GM12878 (cell line): ENCODE measurements around the gene DIAPH1. TPM values are rescaled to one million over a fixed set of nuclear protein-coding genes. Genes with fewer than 3 reads are reported as not detected.

ENCODE experiments used
- ATAC-seq: fragments of 200-7000 bp; cut with Tn5 transposase; 3 replicates; pipeline ENCODE4 v1.9.1; 2020; ENCODE audit warnings: mild to moderate bottlenecking, moderate library complexity
- BruUV-seq: library from RNA; stranded (reverse); fragments of 400-500 nt; replicated peaks from 2 replicates; lab custom pipeline; 2021; lab: Mats Ljungman, UMichigan
- CTCF ChIA-PET: fragments of 300-600 bp; sonication (Branson Sonifier 250); formaldehyde crosslinking; extraction: SDS; loops from one replicate; lab custom pipeline; 2021; ENCODE audit warnings: inconsistent platforms; lab: Yijun Ruan, JAX
- POLR2A ChIA-PET: fragments of 350-600 bp; formaldehyde crosslinking; extraction: SDS; loops from one replicate; lab custom pipeline; 2021; ENCODE audit warnings: inconsistent platforms; lab: Charles Lee
- RAD21 ChIA-PET: fragments of 300-600 bp; sonication (Branson Sonifier 250); formaldehyde crosslinking; loops from one replicate; lab custom pipeline; 2023; ENCODE audit warnings: antibody characterized with exemption; ENCODE audit not compliant: unreplicated experiment; lab: Charles Lee
- SMC1A ChIA-PET: fragments of 300-600 bp; sonication (Branson Sonifier 250); formaldehyde crosslinking; loops from one replicate; lab custom pipeline; 2023; ENCODE audit not compliant: unreplicated experiment, uncharacterized antibody; lab: Charles Lee
- DNase-seq: peaks from one replicate; pipeline ENCODE4 v3.0.0-alpha.2; 2011; ENCODE audit warnings: low read depth, low spot score
- FAIRE-seq: peaks from 3 replicates; lab custom pipeline; 2011; peaks lifted over from hg19 to GRCh38; lab: Jason Lieb, UNC
- H2AFZ ChIP-seq: 2 replicates; pipeline ENCODE4 v1.6.0; 2011; ENCODE audit warnings: low read depth, low read length, control low read depth; ENCODE audit not compliant: control insufficient read depth
- H3K27ac ChIP-seq: 2 replicates; pipeline ENCODE4 v1.5.1; 2011; ENCODE audit warnings: control low read depth; ENCODE audit not compliant: control insufficient read depth, insufficient read depth
- H3K27me3 ChIP-seq, 2 experiments: replicated peaks in 1 of 2; 2 replicates each; pipeline versions ENCODE4 v1.6.0 to v1.6.1; 2011; ENCODE audit warnings: low read length in 1 of 2; ENCODE audit not compliant: control insufficient read depth in 2 of 2, insufficient read depth in 2 of 2
- H3K36me3 ChIP-seq, 2 experiments: 2 replicates each; pipeline ENCODE4 v1.5.1; 2011; ENCODE audit warnings: low read length in 1 of 2; ENCODE audit not compliant: control insufficient read depth in 2 of 2, insufficient read depth in 2 of 2
- H3K4me1 ChIP-seq: 2 replicates; pipeline ENCODE4 v1.6.1; 2011; ENCODE audit warnings: mild to moderate bottlenecking, low read length, moderate library complexity, mixed read lengths; ENCODE audit not compliant: control insufficient read depth, insufficient read depth
- H3K4me2 ChIP-seq: 2 replicates; pipeline ENCODE4 v1.6.0; 2011; ENCODE audit warnings: control low read depth; ENCODE audit not compliant: control insufficient read depth, insufficient read depth
- H3K4me3 ChIP-seq: fragments of 200-600 bp; sonication (generic); 2 replicates; pipeline ENCODE4 v1.5.1; 2016
- H3K79me2 ChIP-seq: 2 replicates; pipeline ENCODE4 v1.6.0; 2011; ENCODE audit warnings: low read length; ENCODE audit not compliant: control insufficient read depth, insufficient read depth
- H3K9ac ChIP-seq: 2 replicates; pipeline ENCODE4 v1.8.0; 2011; ENCODE audit warnings: low read length, control low read depth, mixed read lengths; ENCODE audit not compliant: control insufficient read depth, insufficient read depth
- H3K9me3 ChIP-seq: replicated peaks from 3 replicates; pipeline ENCODE4 v1.5.1; 2011; ENCODE audit warnings: mild to moderate bottlenecking, low read length; ENCODE audit not compliant: control insufficient read depth, insufficient read depth
- H4K20me1 ChIP-seq: 2 replicates; pipeline ENCODE4 v1.6.0; 2011; ENCODE audit not compliant: control insufficient read depth, insufficient read depth
- BCL11A ChIP-seq: IDR thresholded peaks from 2 replicates; pipeline ENCODE4 v1.6.1; 2011; ENCODE audit warnings: low read depth, low read length
- CTCF ChIP-seq, 3 experiments: IDR thresholded peaks in 2 of 3; conservative IDR thresholded peaks in 1 of 3; 2 replicates each; pipeline ENCODE4 v1.5.1; 2011; ENCODE audit warnings: low read depth in 3 of 3, low read length in 3 of 3, mild to moderate bottlenecking in 3 of 3, control low read depth in 2 of 3, moderate library complexity in 2 of 3, inconsistent platforms in 1 of 3, mixed read lengths in 1 of 3; ENCODE audit not compliant: control insufficient read depth in 2 of 3, insufficient read depth in 1 of 3; ENCODE audit errors: extremely low read depth in 1 of 3
- E2F4 ChIP-seq: IDR thresholded peaks from 2 replicates; pipeline ENCODE4 v1.6.1; 2012; ENCODE audit warnings: low read depth, low read length, improper control_type of control experiment
- EED ChIP-seq: sonication (generic); IDR thresholded peaks from 2 replicates; pipeline ENCODE4 v1.6.1; 2016; ENCODE audit warnings: antibody characterized with exemption, low read depth
- IKZF1 ChIP-seq: fragments of 450-650 bp; conservative IDR thresholded peaks from 2 replicates; pipeline ENCODE4 v1.6.1; 2017; ENCODE audit warnings: antibody characterized with exemption, mild to moderate bottlenecking
- IKZF2 ChIP-seq, 2 experiments: fragments of 450-650 bp; IDR thresholded peaks; 2 replicates each; pipeline ENCODE4 v1.6.1; 2017; ENCODE audit warnings: mild to moderate bottlenecking in 2 of 2, moderate library complexity in 2 of 2
- KLF5 ChIP-seq: fragments of 450-650 bp; IDR thresholded peaks from 2 replicates; pipeline ENCODE4 v1.6.1; 2014; ENCODE audit warnings: mild to moderate bottlenecking; ENCODE audit not compliant: partially characterized antibody
- MEF2A ChIP-seq: IDR thresholded peaks from 2 replicates; pipeline ENCODE4 v1.6.1; 2011; ENCODE audit warnings: low read depth, mild to moderate bottlenecking, low read length, moderate library complexity; ENCODE audit not compliant: insufficient read depth
- NBN ChIP-seq: fragments of 450-650 bp; IDR thresholded peaks from 2 replicates; pipeline ENCODE4 v1.6.1; 2016
- NFXL1 ChIP-seq: fragments of 450-650 bp; IDR thresholded peaks from 2 replicates; pipeline ENCODE4 v1.6.1; 2017; ENCODE audit warnings: antibody characterized with exemption, mild to moderate bottlenecking, borderline replicate concordance
- POLR2A ChIP-seq: IDR thresholded peaks from 2 replicates; pipeline ENCODE4 v1.6.1; 2011; ENCODE audit warnings: low read depth, mild to moderate bottlenecking, low read length
- RUNX3 ChIP-seq: IDR thresholded peaks from 2 replicates; pipeline ENCODE4 v1.6.1; 2012; ENCODE audit warnings: low read length, inconsistent platforms
- SP1 ChIP-seq: IDR thresholded peaks from one replicate; pipeline ENCODE4 v1.6.1; 2011; ENCODE audit warnings: low read depth, low read length
- SPI1 ChIP-seq: IDR thresholded peaks from 2 replicates; pipeline ENCODE4 v1.6.1; 2011; ENCODE audit warnings: low read depth, mild to moderate bottlenecking, low read length, moderate library complexity, borderline replicate concordance; ENCODE audit not compliant: insufficient read depth
- WRNIP1 ChIP-seq: IDR thresholded peaks from 2 replicates; pipeline ENCODE4 v1.6.1; 2011; ENCODE audit warnings: low read depth, low read length, improper control_type of control experiment, borderline replicate concordance
- in situ Hi-C: fragments of 300-500 bp; cut with MboI; formaldehyde crosslinking; loops from 9 replicates; pipeline ENCODE4 v1.14.3; 2018; ENCODE audit warnings: mixed read lengths
- intact Hi-C: fragments of 100-400 bp; cut with micrococcal nuclease; formaldehyde crosslinking; loops from one replicate; pipeline ENCODE4 v1.14.2; 2022; ENCODE audit not compliant: unreplicated experiment
- polyA plus RNA-seq, 11 experiments: library from polyadenylated mRNA; depleted of rRNA in 4 of 11; unstranded in 6 of 11; stranded (reverse) in 5 of 11; fragments of >200 nt; fragmentation: Nextera tagmentation in 4 of 11; fragmentation: Illumina TruSeq in 1 of 11; extraction: Ambion mirVana in 4 of 11; extraction: Trizol in 1 of 11; gene quantifications; 1 replicate in 1 of 11; 2 replicates in 10 of 11; pipeline versions ENCODE4 v1.2.1 to v1.2.3, GENCODE V29; 2011 to 2016; ENCODE audit warnings: inconsistent platforms in 2 of 11, missing spikeins in 2 of 11, low read depth in 1 of 11
- total RNA-seq, 4 experiments: library from RNA; depleted of rRNA in 3 of 4; stranded (reverse); fragments of >200 nt in 3 of 4; fragmentation: Illumina TruSeq in 1 of 4; extraction: Trizol in 1 of 4; gene quantifications; 2 replicates each; pipeline versions ENCODE4 v1.2.1 to v1.2.3, GENCODE V29; 2013 to 2021

DIAPH1 gene
- total and polyA plus RNA-seq, 10 of the 15 experiments (the other 5 are each of a cell fraction or from before 2014, with no cell fraction given) = 37.8 to 168 (median 59.0) TPM

GRCh38 chr5:141623186-141623585 is 4.4 kb upstream of the DIAPH1 start:
- Histone ChIP-seq H3K4me2 (peak overlapping the region; percentile 70), H3K9me3 (no peaks in the 10 kb centered on the region), H3K27ac (peak overlapping the region; percentile 81), H3K36me3 (peaks cover 16 to 38% of the 10 kb centered on the region in 2 experiments), H3K4me1 (peaks cover 14% of the 10 kb centered on the region), H3K9ac (0 out of 2 replicates have a peak overlapping the region, but pooled peaks have one; percentile 15), H3K27me3 (no peaks in the 10 kb centered on the region), H3K79me2 (peaks cover 4% of the 10 kb centered on the region)
- intact Hi-C loops = no loop called here
- no TSS peak for BruUV-seq
- CTCF ChIA-PET = interaction anchor here (0.8 to 15.5 kb wide), 13 partner anchors 9 to 256 kb away, joined by 3 to 517 read pairs (median 4); partner anchors contain the start of genes HDAC3 and RELL2
- peak; percentile 60 for DNase-seq
- SMC1A ChIA-PET = interaction anchor here (0.9 to 14.0 kb wide), 7 partner anchors 10 to 59 kb away, joined by 3 to 245 read pairs (median 4); partner anchors contain the start of genes HDAC3 and RELL2
- peak; percentile 75 for ATAC-seq
- in situ Hi-C loops = loop anchor here (25.0 kb wide), 2 partner anchors 1211 to 1586 kb away; partner anchors contain the start of genes ANKHD1 and NRG2
- RAD21 ChIA-PET = interaction anchor here (1.0 to 3.7 kb wide), 11 partner anchors 11 to 346 kb away, joined by 3 to 79 read pairs (median 4); partner anchors contain the start of genes FCHSD1, HDAC3, RELL2 and RNF14
- no peak for TF ChIP-seq NFXL1
- TF ChIP-seq POLR2A = no peak
- no peak for TF ChIP-seq WRNIP1
- TF ChIP-seq KLF5 = no peak
- no peak for TF ChIP-seq SP1
- no peak for TF ChIP-seq MEF2A
- peak; percentile 87 for TF ChIP-seq SPI1
- no peak for TF ChIP-seq CTCF (IDR thresholded peaks at IDR 0.05 in 2 of 3, conservative IDR thresholded peaks at IDR 0.05 in 1 of 3; ENCODE audit: control insufficient read depth in 2 of 3, extremely low read depth in 1 of 3, insufficient read depth in 1 of 3, low read depth in 3 of 3, low read length in 3 of 3)
- TF ChIP-seq IKZF1 = peak; percentile 25; the same call in 1 of the 2 replicates
- TF ChIP-seq EED = 0 out of 2 replicates have a peak, but pooled peaks have one; percentile 15
- TF ChIP-seq NBN = no peak
- TF ChIP-seq BCL11A = 0 out of 2 replicates have a peak, but pooled peaks have one; percentile 31
- TF ChIP-seq RUNX3 = 0 out of 2 replicates have a peak, but pooled peaks have one; percentile 37
- peak in 1 of 2 experiments; percentile 18; a peak in 2 of 4 replicates for TF ChIP-seq IKZF2 (IDR thresholded peaks at IDR 0.05)
- TF ChIP-seq E2F4 = no peak
- TF ChIP-seq, all 136 proteins: peak for 6
- no peak overlapping the region for H3K4me3 ChIP-seq
- no peaks in the 10 kb centered on the region for H4K20me1 ChIP-seq
- H2AFZ ChIP-seq = no peak overlapping the region
- POLR2A ChIA-PET = interaction anchor here (0.9 to 13.9 kb wide), 8 partner anchors 10 to 42 kb away, joined by 4 to 215 read pairs (median 6); partner anchors contain the start of genes FCHSD1, HDAC3 and RELL2
- FAIRE-seq = peak; percentile 92
